Mesenchymal stem cell (in vitro differentiated cells and primary cell): ENCODE data around the gene PCBP2.

Experiments
- DNase-seq: peaks from one replicate; pipeline ENCODE4 v3.0.0-alpha.2; 2013
- H2AFZ ChIP-seq: one replicate; pipeline ENCODE4 v1.6.1; 2013; ENCODE audit warnings: low read depth, mild to moderate bottlenecking, control low read depth, inconsistent platforms, low read length, moderate library complexity
- H2AK5ac ChIP-seq: 2 replicates; pipeline ENCODE4 v1.6.1; 2013; ENCODE audit warnings: low read length, moderate library complexity, mild to moderate bottlenecking, inconsistent platforms; ENCODE audit not compliant: severe bottlenecking
- H2BK120ac ChIP-seq: one replicate; pipeline ENCODE4 v1.6.1; 2013; ENCODE audit warnings: low read depth, mild to moderate bottlenecking, inconsistent platforms, low read length, moderate library complexity
- H2BK12ac ChIP-seq, 2 experiments: one replicate each; pipeline ENCODE4 v1.6.1; 2013; ENCODE audit warnings: inconsistent platforms in 2 of 2, low read length in 2 of 2, mild to moderate bottlenecking in 2 of 2, moderate library complexity in 2 of 2, control low read depth in 1 of 2
- H2BK15ac ChIP-seq: one replicate; pipeline ENCODE4 v1.6.1; 2013; ENCODE audit warnings: mild to moderate bottlenecking, low read depth, inconsistent platforms; ENCODE audit not compliant: poor library complexity, severe bottlenecking
- H2BK5ac ChIP-seq: 2 replicates; pipeline ENCODE4 v1.6.1; 2013; ENCODE audit warnings: low read depth, mild to moderate bottlenecking, low read length, control low read depth, inconsistent platforms; ENCODE audit not compliant: poor library complexity, severe bottlenecking
- H3K14ac ChIP-seq, 2 experiments: one replicate each; pipeline ENCODE4 v1.6.1; 2013; ENCODE audit warnings: inconsistent platforms in 2 of 2, low read length in 2 of 2, control low read depth in 1 of 2, mild to moderate bottlenecking in 1 of 2, moderate library complexity in 1 of 2
- H3K18ac ChIP-seq, 2 experiments: one replicate each; pipeline ENCODE4 v1.6.1; 2013; ENCODE audit warnings: inconsistent platforms in 2 of 2, low read length in 2 of 2, control low read depth in 1 of 2, low read depth in 1 of 2, mild to moderate bottlenecking in 1 of 2
- H3K23ac ChIP-seq, 2 experiments: one replicate each; pipeline ENCODE4 v1.6.1; 2013; ENCODE audit warnings: inconsistent platforms in 2 of 2, low read length in 2 of 2, mild to moderate bottlenecking in 2 of 2, moderate library complexity in 2 of 2, control low read depth in 1 of 2
- H3K27ac ChIP-seq: 2 replicates; pipeline ENCODE4 v1.5.1; 2013; ENCODE audit warnings: mild to moderate bottlenecking, moderate library complexity, low read length, control low read depth, inconsistent platforms; ENCODE audit not compliant: poor library complexity, severe bottlenecking
- H3K27me3 ChIP-seq, 2 experiments: 2 replicates each; pipeline versions ENCODE4 v1.6.1 to v1.7.0; 2013; ENCODE audit warnings: low read length in 2 of 2, mild to moderate bottlenecking in 2 of 2, moderate library complexity in 2 of 2, control low read depth in 1 of 2, inconsistent platforms in 1 of 2; ENCODE audit not compliant: control insufficient read depth in 1 of 2, insufficient read depth in 1 of 2
- H3K36me3 ChIP-seq, 2 experiments: 2 replicates each; pipeline versions ENCODE4 v1.6.1 to v1.7.0; 2013; ENCODE audit warnings: low read length in 2 of 2, control low read depth in 1 of 2, inconsistent platforms in 1 of 2, low read depth in 1 of 2, mild to moderate bottlenecking in 1 of 2; ENCODE audit not compliant: insufficient read depth in 2 of 2, control insufficient read depth in 1 of 2
- H3K4ac ChIP-seq, 2 experiments: one replicate each; pipeline ENCODE4 v1.6.1; 2013; ENCODE audit warnings: inconsistent platforms in 2 of 2, low read length in 2 of 2, mild to moderate bottlenecking in 2 of 2, moderate library complexity in 2 of 2, control low read depth in 1 of 2, low read depth in 1 of 2
- H3K4me1 ChIP-seq: 2 replicates; pipeline ENCODE4 v1.6.1; 2013; ENCODE audit warnings: low read depth, low read length, control low read depth; ENCODE audit not compliant: control insufficient read depth, insufficient read depth
- H3K4me2 ChIP-seq: 2 replicates; pipeline ENCODE4 v1.6.1; 2013; ENCODE audit warnings: low read length, mild to moderate bottlenecking, inconsistent platforms; ENCODE audit not compliant: poor library complexity, severe bottlenecking
- H3K4me3 ChIP-seq, 2 experiments: 2 replicates each; pipeline versions ENCODE4 v1.5.1 to v1.7.0; 2013; ENCODE audit warnings: low read length in 2 of 2, mild to moderate bottlenecking in 2 of 2, control low read depth in 1 of 2, low read depth in 1 of 2; ENCODE audit not compliant: insufficient read depth in 1 of 2
- H3K79me1 ChIP-seq: replicated peaks from 2 replicates; pipeline ENCODE4 v1.6.1; 2013; ENCODE audit warnings: mild to moderate bottlenecking, control low read depth, low read length, inconsistent platforms; ENCODE audit not compliant: poor library complexity, severe bottlenecking
- H3K9ac ChIP-seq: 2 replicates; pipeline ENCODE4 v1.7.0; 2013; ENCODE audit warnings: mild to moderate bottlenecking, low read length, moderate library complexity
- H3K9me3 ChIP-seq: 2 replicates; pipeline ENCODE4 v1.7.0; 2013; ENCODE audit warnings: mild to moderate bottlenecking, low read length; ENCODE audit not compliant: control insufficient read depth
- H4K8ac ChIP-seq: one replicate; pipeline ENCODE4 v1.6.1; 2013; ENCODE audit warnings: inconsistent platforms, mild to moderate bottlenecking, low read length, moderate library complexity
- H4K91ac ChIP-seq: one replicate; pipeline ENCODE4 v1.6.1; 2013; ENCODE audit warnings: mild to moderate bottlenecking, low read length, inconsistent platforms
- WGBS: methylation state at CpG from one replicate; pipeline ENCODE4 v1.1.7; 2013; ENCODE audit warnings: mixed read lengths; 5-methylcytosine and 5-hydroxymethylcytosine counted together

The PCBP2 gene

GRCh38 chr12:53493610-53494391 is 41.9 kb downstream of the PCBP2 start:
- H4K8ac ChIP-seq, result peak overlapping the region; percentile 94
- no peak overlapping the region for H2BK5ac ChIP-seq
- H3K14ac ChIP-seq, result peak overlapping the region in 1 of 2 experiments; percentile 49
- H2BK12ac ChIP-seq, result peak overlapping the region; percentile 65 to 94
- H2BK15ac ChIP-seq, result peak overlapping the region; percentile 82
- no peaks in the 10 kb centered on the region for H3K27me3 ChIP-seq
- H3K23ac ChIP-seq, result peak overlapping the region; percentile 7 to 28
- peak overlapping the region; percentile 90 for H2BK120ac ChIP-seq
- peak overlapping the region; percentile 85 to 90 for H3K18ac ChIP-seq
- H3K9ac ChIP-seq, result peak overlapping the region; percentile 85
- WGBS, result 31% methylated on average over 9 of the region's 11 CpGs
- no peak overlapping the region for H2AFZ ChIP-seq
- no peaks in the 10 kb centered on the region for H3K9me3 ChIP-seq
- H4K91ac ChIP-seq, result peak overlapping the region; percentile 71
- peaks cover 4 to 24% of the 10 kb centered on the region in 2 experiments for H3K36me3 ChIP-seq
- peaks cover 37% of the 10 kb centered on the region for H3K79me1 ChIP-seq
- peak overlapping the region; percentile 69 for H3K27ac ChIP-seq
- H3K4me3 ChIP-seq, result peak overlapping the region in 1 of 2 experiments; percentile 70
- H3K4me1 ChIP-seq, result peaks cover 36% of the 10 kb centered on the region
- peak overlapping the region; percentile 63 for H2AK5ac ChIP-seq
- DNase-seq, result no peak
- peak overlapping the region; percentile 92 for H3K4me2 ChIP-seq
- H3K4ac ChIP-seq, result peak overlapping the region; percentile 72 to 88

GRCh38 chr12:53495903-53496751 is 44.2 kb downstream of the PCBP2 start:
- Histone ChIP-seq H2BK5ac (no peak overlapping the region), H3K18ac (peak overlapping the region in 1 of 2 experiments; percentile 88), H3K36me3 (peaks cover 4 to 15% of the 10 kb centered on the region in 2 experiments), H2BK12ac (peak overlapping the region in 1 of 2 experiments; percentile 49), H3K4me2 (no peak overlapping the region), H3K4me1 (peaks cover 32% of the 10 kb centered on the region), H3K27me3 (no peaks in the 10 kb centered on the region), H3K4me3 (peak overlapping the region in 1 of 2 experiments; percentile 69), H3K79me1 (peaks cover 35% of the 10 kb centered on the region), H4K91ac (no peak overlapping the region), H2AK5ac (peak overlapping the region; percentile 59), H3K14ac (no peak overlapping the region), H2AFZ (no peak overlapping the region), H3K27ac (peak overlapping the region; percentile 27), H3K9me3 (no peaks in the 10 kb centered on the region), H3K23ac (no peak overlapping the region), H2BK15ac (no peak overlapping the region), H3K4ac (peak overlapping the region in 1 of 2 experiments; percentile 79), H4K8ac (peak overlapping the region; percentile 72), H2BK120ac (peak overlapping the region; percentile 64), H3K9ac (peak overlapping the region; percentile 64)
- peak; percentile 90 for DNase-seq
- WGBS, result 4% methylated on average over 2 of the region's 5 CpGs

GRCh38 chr12:53496752-53497032 is 44.8 kb downstream of the PCBP2 start:
- no peak for DNase-seq
- no peak overlapping the region for H2BK15ac ChIP-seq
- no peaks in the 10 kb centered on the region for H3K27me3 ChIP-seq
- H2BK12ac ChIP-seq, result no peak overlapping the region
- H2AK5ac ChIP-seq, result no peak overlapping the region
- H3K4me1 ChIP-seq, result peaks cover 35% of the 10 kb centered on the region
- H3K9ac ChIP-seq, result peak overlapping the region; percentile 64
- H3K23ac ChIP-seq, result no peak overlapping the region
- peak overlapping the region in 1 of 2 experiments; percentile 70 for H3K18ac ChIP-seq
- no peak overlapping the region for H4K8ac ChIP-seq
- H3K14ac ChIP-seq, result no peak overlapping the region
- H3K79me1 ChIP-seq, result peaks cover 36% of the 10 kb centered on the region
- H4K91ac ChIP-seq, result peak overlapping the region; percentile 71
- H2AFZ ChIP-seq, result no peak overlapping the region
- H3K36me3 ChIP-seq, result peaks cover 4 to 15% of the 10 kb centered on the region in 2 experiments
- peak overlapping the region in 1 of 2 experiments; percentile 69 for H3K4me3 ChIP-seq
- no peak overlapping the region for H2BK5ac ChIP-seq
- H3K4ac ChIP-seq, result no peak overlapping the region
- H2BK120ac ChIP-seq, result peak overlapping the region; percentile 50
- no peak overlapping the region for H3K4me2 ChIP-seq
- WGBS, result 100% methylated on average over 1 of the region's 1 CpG
- no peaks in the 10 kb centered on the region for H3K9me3 ChIP-seq
- no peak overlapping the region for H3K27ac ChIP-seq

GRCh38 chr12:53497461-53497860 is 45.6 kb downstream of the PCBP2 start:
- H2AK5ac ChIP-seq, result no peak overlapping the region
- H3K79me1 ChIP-seq, result peaks cover 37% of the 10 kb centered on the region
- peaks cover 4 to 15% of the 10 kb centered on the region in 2 experiments for H3K36me3 ChIP-seq
- H3K4ac ChIP-seq, result peak overlapping the region; percentile 19 to 54
- no peak overlapping the region for H3K23ac ChIP-seq
- no peaks in the 10 kb centered on the region for H3K27me3 ChIP-seq
- no peak overlapping the region for H4K8ac ChIP-seq
- H3K9ac ChIP-seq, result no peak overlapping the region
- DNase-seq, result no peak
- H3K4me2 ChIP-seq, result no peak overlapping the region
- H3K18ac ChIP-seq, result peak overlapping the region in 1 of 2 experiments; percentile 6
- peak overlapping the region in 1 of 2 experiments; percentile 9 for H3K14ac ChIP-seq
- peak overlapping the region; percentile 7 to 46 for H2BK12ac ChIP-seq
- no peak overlapping the region for H3K4me3 ChIP-seq
- no peak overlapping the region for H2BK5ac ChIP-seq
- H3K27ac ChIP-seq, result no peak overlapping the region
- peak overlapping the region; percentile 9 for H4K91ac ChIP-seq
- H2BK15ac ChIP-seq, result peak overlapping the region; percentile 15
- H2AFZ ChIP-seq, result no peak overlapping the region
- WGBS, result 100% methylated on average over 3 of the region's 3 CpGs
- H3K4me1 ChIP-seq, result peaks cover 38% of the 10 kb centered on the region
- no peak overlapping the region for H2BK120ac ChIP-seq
- H3K9me3 ChIP-seq, result no peaks in the 10 kb centered on the region
